GM18867 (cell line): ENCODE measurements around the gene NOD1.
"Not testable (repeated sequence)": the region's sequence is repeated elsewhere in the genome, so short reads cannot be mapped to it uniquely, and the experiment has no call there.

Source experiments
- ATAC-seq: cut with Tn5 transposase; IDR thresholded peaks from one replicate; pipeline ENCODE4 v1.9.1; 2021; ENCODE audit warnings: mild to moderate bottlenecking, moderate library complexity; ENCODE audit not compliant: unreplicated experiment

Gene NOD1

GRCh38 chr7:30423788-30424505, 54.6 kb downstream of the NOD1 start:
- no peak for ATAC-seq

GRCh38 chr7:30422922-30423321, 55.7 kb downstream of the NOD1 start:
- ATAC-seq = no peak

- no peak for ATAC-seq
Observed at GRCh38 chr7:30421647-30422196, 56.9 kb downstream of the NOD1 start.

- ATAC-seq = no peak
Observed at GRCh38 chr7:30420662-30421061, 57.9 kb downstream of the NOD1 start.

- ATAC-seq = not testable (repeated sequence)
Observed at GRCh38 chr7:30420080-30420479, 58.5 kb downstream of the NOD1 start.

GRCh38 chr7:30413864-30414263, 64.7 kb downstream of the NOD1 start:
- no peak for ATAC-seq

- ATAC-seq = no peak
Observed at GRCh38 chr7:30412782-30413504, 65.6 kb downstream of the NOD1 start.

- no peak for ATAC-seq
Observed at GRCh38 chr7:30411897-30412296, 66.7 kb downstream of the NOD1 start.

GRCh38 chr7:30411173-30411572, 67.4 kb downstream of the NOD1 start:
- no peak for ATAC-seq

- ATAC-seq = no peak
Observed at GRCh38 chr7:30406664-30407425, 71.7 kb downstream of the NOD1 start.

GRCh38 chr7:30405179-30405578, 73.4 kb downstream of the NOD1 start:
- ATAC-seq = no peak

- ATAC-seq = no peak
Observed at GRCh38 chr7:30403477-30403876, 75.1 kb downstream of the NOD1 start.

GRCh38 chr7:30396389-30396788, 82.2 kb downstream of the NOD1 start:
- no peak for ATAC-seq

- ATAC-seq = no peak
Observed at GRCh38 chr7:30395676-30396075, 82.9 kb downstream of the NOD1 start.

GRCh38 chr7:30391806-30392205, 86.8 kb downstream of the NOD1 start:
- no peak for ATAC-seq

- ATAC-seq = no peak
Observed at GRCh38 chr7:30390736-30391636, 87.6 kb downstream of the NOD1 start.

- no peak for ATAC-seq
Observed at GRCh38 chr7:30389791-30390190, 88.8 kb downstream of the NOD1 start.

- no peak for ATAC-seq
Observed at GRCh38 chr7:30382607-30383006, 96.0 kb downstream of the NOD1 start.

- ATAC-seq = not testable (repeated sequence)
Observed at GRCh38 chr7:30380824-30381223, 97.8 kb downstream of the NOD1 start.

- no peak for ATAC-seq
Observed at GRCh38 chr7:30380294-30380693, 98.3 kb downstream of the NOD1 start.
